Fibroblast of lung (primary cell): ENCODE data around the gene ZNRF1. TPM values are rescaled to one million over a fixed set of nuclear protein-coding genes. Genes with fewer than 3 reads are reported as not detected.

ENCODE experiments used
- DNase-seq, 2 donors: peaks; one replicate each; pipeline versions ENCODE4 v3.0.0 to v3.0.0-alpha.2; 2010; ENCODE audit warnings: low read depth in 2 of 2
- H2AFZ ChIP-seq: 2 replicates; pipeline ENCODE4 v1.5.1; 2012; ENCODE audit warnings: low read length, control low read depth, inconsistent platforms
- H3K27ac ChIP-seq: 2 replicates; pipeline ENCODE4 v1.5.1; 2011; ENCODE audit warnings: low read length, control low read depth; ENCODE audit not compliant: insufficient read depth
- H3K27me3 ChIP-seq: 2 replicates; pipeline ENCODE4 v1.5.1; 2011; ENCODE audit warnings: mild to moderate bottlenecking, low read length; ENCODE audit not compliant: control insufficient read depth, insufficient read depth
- H3K36me3 ChIP-seq: 2 replicates; pipeline ENCODE4 v1.5.1; 2011; ENCODE audit warnings: low read length; ENCODE audit not compliant: control insufficient read depth, insufficient read depth
- H3K4me1 ChIP-seq: 2 replicates; pipeline ENCODE4 v1.5.1; 2011; ENCODE audit warnings: low read length; ENCODE audit not compliant: control insufficient read depth, insufficient read depth; ENCODE audit errors: extremely low read depth
- H3K4me2 ChIP-seq: 2 replicates; pipeline ENCODE4 v1.5.1; 2011; ENCODE audit warnings: low read length, control low read depth; ENCODE audit not compliant: insufficient read depth; ENCODE audit errors: extremely low read depth
- H3K4me3 ChIP-seq, 4 experiments: fragments of 200-600 bp in 1 of 4; sonication (generic) in 1 of 4; replicated peaks in 1 of 4; 2 replicates each; pipeline ENCODE4 v1.5.1; 2011 to 2016; ENCODE audit warnings: low read length in 4 of 4, low read depth in 3 of 4, mild to moderate bottlenecking in 3 of 4, control low read depth in 2 of 4, inconsistent platforms in 1 of 4, mixed read lengths in 1 of 4; ENCODE audit not compliant: insufficient read depth in 1 of 4; ENCODE audit errors: control extremely low read depth in 1 of 4
- H3K79me2 ChIP-seq: 2 replicates; pipeline ENCODE4 v1.5.1; 2012; ENCODE audit warnings: mild to moderate bottlenecking, low read length, inconsistent platforms; ENCODE audit not compliant: control insufficient read depth, insufficient read depth
- H3K9ac ChIP-seq: 2 replicates; pipeline ENCODE4 v1.5.1; 2011; ENCODE audit warnings: mild to moderate bottlenecking, low read length, control low read depth; ENCODE audit not compliant: insufficient read depth
- H3K9me3 ChIP-seq: 2 replicates; pipeline ENCODE4 v1.5.1; 2012; ENCODE audit warnings: low read depth, low read length; ENCODE audit not compliant: control insufficient read depth, insufficient read depth
- H4K20me1 ChIP-seq: 2 replicates; pipeline ENCODE4 v1.5.1; 2011; ENCODE audit warnings: low read length; ENCODE audit not compliant: control insufficient read depth, insufficient read depth; ENCODE audit errors: extremely low read depth
- EZH2 ChIP-seq: IDR thresholded peaks from 2 replicates; pipeline ENCODE4 v1.5.1; 2012; ENCODE audit warnings: low read length, control low read depth, mild to moderate bottlenecking; ENCODE audit errors: missing control alignments
- polyA plus RNA-seq, 2 donors: library from polyadenylated mRNA; depleted of rRNA in 1 of 2; stranded (reverse) in 1 of 2; unstranded in 1 of 2; fragments of >200 nt; gene quantifications; 2 replicates each; pipeline ENCODE4 v1.2.1, GENCODE V29; 2011 to 2012; ENCODE audit warnings: missing spikeins in 1 of 2
- total RNA-seq: library from RNA; depleted of rRNA; stranded (reverse); fragments of >200 nt; gene quantifications from 2 replicates; pipeline ENCODE4 v1.2.1, GENCODE V29; 2014
- TF ChIP-seq, protein P1 (sequence below), 2 donors: IDR thresholded peaks in 1 of 2; conservative IDR thresholded peaks in 1 of 2; 1 replicate in 1 of 2; 2 replicates in 1 of 2; pipeline ENCODE4 v1.5.1; 2011 to 2012; ENCODE audit warnings: low read length in 2 of 2, control low read depth in 1 of 2, inconsistent platforms in 1 of 2, low read depth in 1 of 2, mild to moderate bottlenecking in 1 of 2

The ZNRF1 gene
- total and polyA plus RNA-seq, 2 donors (not counting 1 experiment from before 2014, with no cell fraction given): 21.0 to 21.1 TPM

DNA sequence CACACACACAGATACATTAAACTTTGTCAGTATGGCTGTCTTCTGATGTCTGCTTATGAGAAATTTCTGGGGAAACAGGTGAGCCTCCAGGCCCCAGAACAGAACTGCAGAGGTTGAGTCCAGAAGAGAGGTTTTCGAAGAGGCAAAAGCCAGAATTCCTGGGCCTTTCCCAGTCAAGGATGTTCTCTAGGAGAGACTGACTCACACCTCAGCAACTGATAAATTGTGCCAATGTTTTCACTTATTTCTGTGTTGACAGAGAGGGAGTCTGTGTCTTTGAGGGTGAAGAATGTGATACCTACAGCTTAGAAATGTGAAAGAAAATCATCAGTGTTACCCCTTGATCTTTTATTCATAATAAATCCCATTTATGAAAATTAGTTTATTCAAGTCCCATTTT, 87.5 kb downstream of the ZNRF1 start:
- H3K79me2 ChIP-seq: peaks cover 16% of the 10 kb centered on the region
- DNase-seq: peak in 1 of 2 donors; percentile 58

DNA sequence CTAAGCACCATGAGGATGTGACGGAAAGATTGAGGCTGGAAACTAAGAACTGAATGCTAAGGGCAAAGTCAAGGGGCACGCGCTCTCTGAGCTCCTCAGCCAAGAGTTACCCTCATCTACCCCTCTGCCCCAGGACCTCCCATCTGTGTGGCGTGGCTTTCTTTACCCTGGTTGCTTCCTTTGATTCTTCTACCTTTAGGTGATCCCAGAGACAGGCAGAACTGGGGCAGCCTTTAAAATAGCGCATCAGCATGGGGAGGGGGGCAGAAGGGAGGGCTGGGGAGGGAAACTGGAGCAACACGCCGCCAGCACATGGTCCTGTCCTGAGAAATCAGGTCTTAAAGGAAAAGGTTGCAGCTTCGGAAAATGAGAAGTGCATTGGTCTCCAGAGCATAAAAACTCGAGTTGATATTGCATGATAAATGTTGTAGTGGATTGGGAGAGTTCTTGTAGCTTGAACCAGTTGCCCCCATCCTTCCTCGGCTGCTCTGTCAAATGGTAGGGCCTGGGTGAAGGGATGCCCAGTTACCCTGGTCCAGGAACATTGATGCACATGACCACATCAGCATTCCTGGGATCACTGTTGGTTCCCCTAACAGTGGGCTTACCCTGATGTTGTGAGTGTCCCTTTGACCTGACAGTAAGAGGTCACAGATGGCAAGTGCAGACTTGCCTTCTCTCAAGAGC, 88.0 kb downstream of the ZNRF1 start:
- TF ChIP-seq, protein P1, sequence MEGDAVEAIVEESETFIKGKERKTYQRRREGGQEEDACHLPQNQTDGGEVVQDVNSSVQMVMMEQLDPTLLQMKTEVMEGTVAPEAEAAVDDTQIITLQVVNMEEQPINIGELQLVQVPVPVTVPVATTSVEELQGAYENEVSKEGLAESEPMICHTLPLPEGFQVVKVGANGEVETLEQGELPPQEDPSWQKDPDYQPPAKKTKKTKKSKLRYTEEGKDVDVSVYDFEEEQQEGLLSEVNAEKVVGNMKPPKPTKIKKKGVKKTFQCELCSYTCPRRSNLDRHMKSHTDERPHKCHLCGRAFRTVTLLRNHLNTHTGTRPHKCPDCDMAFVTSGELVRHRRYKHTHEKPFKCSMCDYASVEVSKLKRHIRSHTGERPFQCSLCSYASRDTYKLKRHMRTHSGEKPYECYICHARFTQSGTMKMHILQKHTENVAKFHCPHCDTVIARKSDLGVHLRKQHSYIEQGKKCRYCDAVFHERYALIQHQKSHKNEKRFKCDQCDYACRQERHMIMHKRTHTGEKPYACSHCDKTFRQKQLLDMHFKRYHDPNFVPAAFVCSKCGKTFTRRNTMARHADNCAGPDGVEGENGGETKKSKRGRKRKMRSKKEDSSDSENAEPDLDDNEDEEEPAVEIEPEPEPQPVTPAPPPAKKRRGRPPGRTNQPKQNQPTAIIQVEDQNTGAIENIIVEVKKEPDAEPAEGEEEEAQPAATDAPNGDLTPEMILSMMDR (conservative IDR thresholded peaks at IDR 0.05 in 1 of 2, IDR thresholded peaks at IDR 0.05 in 1 of 2; ENCODE audit: low read depth in 1 of 2, low read length in 2 of 2): no peak
- TF ChIP-seq EZH2: no peak
- H3K4me3 ChIP-seq: no peak overlapping the region
- no peaks in the 10 kb centered on the region for H3K9me3 ChIP-seq
- no peak overlapping the region for H3K9ac ChIP-seq
- no peak for DNase-seq
- H2AFZ ChIP-seq: no peak overlapping the region
- no peaks in the 10 kb centered on the region for H3K27me3 ChIP-seq
- H3K27ac ChIP-seq: peak overlapping the region; percentile 42
- H3K4me2 ChIP-seq: peak overlapping the region; percentile 92
- H4K20me1 ChIP-seq: no peaks in the 10 kb centered on the region
- peaks cover 16% of the 10 kb centered on the region for H3K79me2 ChIP-seq
- H3K4me1 ChIP-seq: peaks cover 15% of the 10 kb centered on the region
- H3K36me3 ChIP-seq: no peaks in the 10 kb centered on the region

More for the DNA sequence above, 87.5 kb downstream of the ZNRF1 start:
- TF ChIP-seq, protein P1 (conservative IDR thresholded peaks at IDR 0.05 in 1 of 2, IDR thresholded peaks at IDR 0.05 in 1 of 2; ENCODE audit: low read depth in 1 of 2, low read length in 2 of 2): no peak
- no peak for TF ChIP-seq EZH2
- H3K4me3 ChIP-seq: no peak overlapping the region
- H3K9ac ChIP-seq: no peak overlapping the region
- no peak overlapping the region for H3K27ac ChIP-seq
- H3K9me3 ChIP-seq: no peaks in the 10 kb centered on the region
- H3K27me3 ChIP-seq: no peaks in the 10 kb centered on the region
- H4K20me1 ChIP-seq: no peaks in the 10 kb centered on the region
- no peaks in the 10 kb centered on the region for H3K36me3 ChIP-seq
- H3K4me1 ChIP-seq: peaks cover 15% of the 10 kb centered on the region
- H2AFZ ChIP-seq: no peak overlapping the region
- no peak overlapping the region for H3K4me2 ChIP-seq

DNA sequence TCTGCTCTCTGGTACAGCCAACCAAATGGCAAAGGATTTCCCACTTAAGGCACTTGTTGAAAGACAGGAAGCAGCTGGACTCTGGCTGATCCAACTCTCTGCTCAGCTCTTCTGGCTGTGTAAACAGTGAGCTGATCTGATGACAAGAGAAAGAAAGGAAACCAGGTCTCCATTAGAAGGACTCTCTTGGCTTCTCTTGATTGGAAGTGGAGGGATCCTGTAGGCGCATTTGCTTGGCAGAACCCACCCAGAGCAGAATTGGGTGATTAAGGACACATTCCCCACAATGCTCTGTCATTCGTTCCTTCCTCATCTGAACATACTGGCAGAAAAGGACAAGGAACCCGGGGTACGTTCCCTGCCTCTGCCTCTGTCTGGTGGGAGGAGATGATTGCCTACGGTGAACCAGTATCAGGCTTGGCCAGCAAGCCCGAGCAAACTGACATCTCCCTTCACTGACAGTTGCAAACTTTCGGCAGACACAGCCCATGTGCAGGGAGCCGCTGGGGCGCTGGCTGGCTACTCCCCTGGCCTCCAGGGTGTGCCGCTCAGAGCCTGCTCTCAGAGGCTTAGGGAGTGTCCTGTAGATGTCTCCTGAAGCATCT, 88.7 kb downstream of the ZNRF1 start:
- peak overlapping the region; percentile 73 for H3K27ac ChIP-seq
- H4K20me1 ChIP-seq: no peaks in the 10 kb centered on the region
- peak; percentile 45 to 97 for DNase-seq
- H3K9ac ChIP-seq: no peak overlapping the region
- no peak for TF ChIP-seq EZH2
- TF ChIP-seq, protein P1 (conservative IDR thresholded peaks at IDR 0.05 in 1 of 2, IDR thresholded peaks at IDR 0.05 in 1 of 2; ENCODE audit: low read depth in 1 of 2, low read length in 2 of 2): no peak
- H3K4me1 ChIP-seq: peaks cover 15% of the 10 kb centered on the region
- no peaks in the 10 kb centered on the region for H3K9me3 ChIP-seq
- H3K27me3 ChIP-seq: no peaks in the 10 kb centered on the region
- peak overlapping the region; percentile 16 to 50 (median 42) for H3K4me3 ChIP-seq
- H3K36me3 ChIP-seq: no peaks in the 10 kb centered on the region
- H3K79me2 ChIP-seq: peaks cover 13% of the 10 kb centered on the region
- H3K4me2 ChIP-seq: peak overlapping the region; percentile 92
- peak overlapping the region; percentile 74 for H2AFZ ChIP-seq
